ENCODE results near the gene RSPRY1. TPM values are rescaled to one million over a fixed set of nuclear protein-coding genes. Genes with fewer than 3 reads are reported as not detected.

RSPRY1 gene
- total and polyA plus RNA-seq, 2 of the 8 experiments (the other 6 are each of a cell fraction or from before 2014, with no cell fraction given) = 11.5 to 32.5 TPM

- no peak for FAIRE-seq
- no peak overlapping the region for H3K4me2 ChIP-seq (ENCODE audit: insufficient read depth in 1 of 2, low read depth in 2 of 2, low read length in 2 of 2)
- H3K79me1 ChIP-seq (ENCODE audit: low read depth, low read length) = no peaks in the 10 kb centered on the region
- H4K20me1 ChIP-seq (replicated peaks in 1 of 2; ENCODE audit: control insufficient read depth in 1 of 2, insufficient read depth in 2 of 2, low read length in 2 of 2) = peaks cover 0 to 1% of the 10 kb centered on the region in 2 experiments
- no peak overlapping the region for H3K23ac ChIP-seq (ENCODE audit: insufficient read length)
- WGBS, 2 experiments (ENCODE audit: extremely low coverage in 1 of 2, insufficient coverage in 1 of 2, insufficient read length in 1 of 2, insufficient replicate concordance in 2 of 2, low coverage in 1 of 2, low lambda C conversion rate in 2 of 2, missing lambda C conversion rate in 1 of 2) = 94% methylated on average over 3 of the region's 3 CpGs; no CpG with 5 or more reads in 1 of the 2 experiments
- H3K27me3 ChIP-seq (replicated peaks in 1 of 4; ENCODE audit: control insufficient read depth in 3 of 4, extremely low read depth in 1 of 4, insufficient read depth in 3 of 4, low read length in 3 of 4) = no peaks in the 10 kb centered on the region
- no peak overlapping the region for H2BK12ac ChIP-seq (ENCODE audit: low read depth, low read length)
- H2BK120ac ChIP-seq (replicated peaks; ENCODE audit: low read depth, low read length) = no peak overlapping the region
- H3K4ac ChIP-seq (replicated peaks; ENCODE audit: insufficient read length, low read depth, low read length) = no peak overlapping the region
- H3K27ac ChIP-seq (ENCODE audit: low read depth, low read length) = no peak overlapping the region
- no peak overlapping the region for H2BK20ac ChIP-seq (ENCODE audit: low read length)
- no peaks in the 10 kb centered on the region for H3K23me2 ChIP-seq (ENCODE audit: low read depth, low read length)
- H2BK5ac ChIP-seq (ENCODE audit: low read depth, low read length) = no peak overlapping the region
- H3K36me3 ChIP-seq (ENCODE audit: control insufficient read depth in 2 of 4, insufficient read depth in 4 of 4, low read length in 3 of 4) = peaks cover 18 to 76% (median 63%) of the 10 kb centered on the region in 4 experiments
- no peak for DNase-seq (ENCODE audit: low read depth in 1 of 2, low spot score in 2 of 2)
- H2BK15ac ChIP-seq (ENCODE audit: low read length) = no peak overlapping the region
- no peaks in the 10 kb centered on the region for H3K4me1 ChIP-seq (replicated peaks in 1 of 4; ENCODE audit: control insufficient read depth in 3 of 4, insufficient read depth in 4 of 4, low read length in 3 of 4)
- no peaks in the 10 kb centered on the region for H3K9me3 ChIP-seq (ENCODE audit: insufficient read depth in 2 of 2, low read depth in 1 of 2, low read length in 1 of 2)
- no peak overlapping the region for H3K18ac ChIP-seq (ENCODE audit: extremely low read depth, low read length)
- no peak overlapping the region for H2AK5ac ChIP-seq (ENCODE audit: low read depth, low read length)
- no peak overlapping the region for H3K4me3 ChIP-seq (ENCODE audit: extremely low read depth in 1 of 4, insufficient read depth in 2 of 4, low read depth in 3 of 4, low read length in 4 of 4)
- H4K5ac ChIP-seq (ENCODE audit: insufficient read length, low read depth, low read length) = no peak overlapping the region
- H4K8ac ChIP-seq (ENCODE audit: extremely low read depth, insufficient read depth, low read length) = no peak overlapping the region
- H3K14ac ChIP-seq (ENCODE audit: insufficient read length) = no peak overlapping the region
- ChIA-PET CTCF (ENCODE audit: partially characterized antibody) (interaction anchor here (0.9 to 1.9 kb wide), 4 partner anchors 11 to 190 kb away, joined by 3 to 10 read pairs (median 4); no protein-coding TSS in a partner anchor), POLR2A (ENCODE audit: partially characterized antibody) (no interaction called here)
- H4K91ac ChIP-seq (replicated peaks; ENCODE audit: insufficient read length, low read length) = no peak overlapping the region
- no peak overlapping the region for H2AFZ ChIP-seq (ENCODE audit: low read length)
- no peaks in the 10 kb centered on the region for H3K79me2 ChIP-seq (ENCODE audit: control insufficient read depth in 1 of 2, insufficient read depth in 2 of 2, low read length in 2 of 2)
- no peak overlapping the region for H3K56ac ChIP-seq (replicated peaks; ENCODE audit: insufficient read length, low read depth, low read length)
- H3K9ac ChIP-seq (replicated peaks in 1 of 4; ENCODE audit: extremely low read depth in 1 of 4, low read depth in 3 of 4, low read length in 3 of 4) = no peak overlapping the region
- TF ChIP-seq BACH1 (IDR thresholded peaks at IDR 0.05; ENCODE audit: low read length) (no peak), GTF2F1 (IDR thresholded peaks at IDR 0.05; ENCODE audit: borderline replicate concordance, low read depth, low read length) (no peak), NANOG (IDR thresholded peaks at IDR 0.05; ENCODE audit: insufficient read depth, low read depth, low read length, poor library complexity, severe bottlenecking) (no peak), ATF2 (IDR thresholded peaks at IDR 0.05; ENCODE audit: low read length) (no peak), CTCF (IDR thresholded peaks at IDR 0.05; ENCODE audit: control extremely low read depth in 1 of 3, insufficient read depth in 1 of 3, low read depth in 1 of 3, low read length in 3 of 3) (no peak), RFX5 (IDR thresholded peaks at IDR 0.05; ENCODE audit: borderline replicate concordance, low read depth, low read length) (no peak), SIX5 (IDR thresholded peaks at IDR 0.05; ENCODE audit: low read depth, low read length) (no peak), CREB1 (IDR thresholded peaks at IDR 0.05) (no peak), SP1 (IDR thresholded peaks at IDR 0.05; ENCODE audit: low read depth, low read length) (no peak), SIRT6 (IDR thresholded peaks at IDR 0.05; ENCODE audit: low read length) (no peak), CHD1 (IDR thresholded peaks at IDR 0.05; ENCODE audit: low read depth, low read length) (no peak)
Observed at GRCh38 chr16:57167538-57167937, 18.6 kb upstream of the RSPRY1 start.

Measured in H1 (cell line).